GM10266 (cell line): ENCODE measurements around the gene P2RX7.

Experiments
- DNase-seq: peaks from one replicate; pipeline ENCODE4 v3.0.0; 2012; ENCODE audit errors: extremely low spot score
- TF ChIP-seq, protein P1 (sequence below): IDR thresholded peaks from 2 replicates; pipeline ENCODE4 v1.5.1; 2012; ENCODE audit warnings: mild to moderate bottlenecking, low read depth; ENCODE audit not compliant: control insufficient read depth, insufficient read depth; ENCODE audit errors: missing control alignments

P2RX7 gene

DNA sequence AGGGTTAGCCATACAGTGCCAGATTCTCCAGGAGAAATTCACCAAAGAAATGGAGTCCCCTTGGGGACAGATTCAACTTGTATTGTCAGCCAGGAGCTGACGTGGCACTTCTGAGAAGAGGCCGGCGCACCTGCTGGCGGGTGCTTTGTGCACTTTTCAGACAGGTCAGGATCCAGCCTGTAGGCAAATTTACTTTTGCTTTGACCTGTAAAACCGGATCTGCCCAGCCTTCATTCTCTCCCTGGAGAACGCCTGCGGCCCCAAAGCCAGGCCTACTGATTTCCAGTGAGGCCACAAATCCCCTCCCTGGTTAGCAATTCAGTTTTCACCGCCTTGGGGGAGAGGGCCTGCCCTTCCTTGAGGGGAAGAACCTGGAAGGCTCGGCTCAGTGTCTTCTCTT is 94.6 kb downstream of the P2RX7 start:
- TF ChIP-seq, protein P1, sequence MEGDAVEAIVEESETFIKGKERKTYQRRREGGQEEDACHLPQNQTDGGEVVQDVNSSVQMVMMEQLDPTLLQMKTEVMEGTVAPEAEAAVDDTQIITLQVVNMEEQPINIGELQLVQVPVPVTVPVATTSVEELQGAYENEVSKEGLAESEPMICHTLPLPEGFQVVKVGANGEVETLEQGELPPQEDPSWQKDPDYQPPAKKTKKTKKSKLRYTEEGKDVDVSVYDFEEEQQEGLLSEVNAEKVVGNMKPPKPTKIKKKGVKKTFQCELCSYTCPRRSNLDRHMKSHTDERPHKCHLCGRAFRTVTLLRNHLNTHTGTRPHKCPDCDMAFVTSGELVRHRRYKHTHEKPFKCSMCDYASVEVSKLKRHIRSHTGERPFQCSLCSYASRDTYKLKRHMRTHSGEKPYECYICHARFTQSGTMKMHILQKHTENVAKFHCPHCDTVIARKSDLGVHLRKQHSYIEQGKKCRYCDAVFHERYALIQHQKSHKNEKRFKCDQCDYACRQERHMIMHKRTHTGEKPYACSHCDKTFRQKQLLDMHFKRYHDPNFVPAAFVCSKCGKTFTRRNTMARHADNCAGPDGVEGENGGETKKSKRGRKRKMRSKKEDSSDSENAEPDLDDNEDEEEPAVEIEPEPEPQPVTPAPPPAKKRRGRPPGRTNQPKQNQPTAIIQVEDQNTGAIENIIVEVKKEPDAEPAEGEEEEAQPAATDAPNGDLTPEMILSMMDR, result no peak
- DNase-seq, result peak; percentile 74

- TF ChIP-seq, protein P1, result no peak
- no peak for DNase-seq
These were observed 96.4 kb downstream of the P2RX7 start for GRCh38 chr12:121228919-121229665.

- TF ChIP-seq, protein P1, result peak; percentile 75
- peak; percentile 80 for DNase-seq
These were observed 97.3 kb downstream of the P2RX7 start for GRCh38 chr12:121229826-121230537.

- TF ChIP-seq, protein P1, result no peak
- DNase-seq, result no peak
These were observed 97.8 kb downstream of the P2RX7 start for GRCh38 chr12:121230538-121230907.

DNA sequence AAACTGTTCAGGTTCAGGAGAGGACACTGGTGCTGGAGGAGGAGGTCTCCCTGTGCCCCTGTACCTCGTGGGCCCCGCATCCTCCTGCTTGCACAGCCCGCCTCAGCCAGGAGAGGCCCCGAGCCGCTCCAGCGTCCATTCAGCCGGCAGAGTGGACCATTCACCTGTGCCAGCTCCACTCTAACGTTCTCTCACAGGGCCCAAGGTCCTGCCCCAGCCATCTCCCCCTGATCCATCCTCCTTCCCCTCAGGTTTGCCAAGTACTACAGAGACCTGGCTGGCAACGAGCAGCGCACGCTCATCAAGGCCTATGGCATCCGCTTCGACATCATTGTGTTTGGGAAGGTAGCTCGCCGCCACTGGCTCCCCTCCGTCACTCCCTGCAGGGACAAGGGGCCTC is 99.5 kb downstream of the P2RX7 start:
- TF ChIP-seq, protein P1, result no peak
- no peak for DNase-seq

GRCh38 chr12:121232977-121233627 is 100.4 kb downstream of the P2RX7 start:
- DNase-seq, result no peak
- TF ChIP-seq, protein P1, result no peak

DNA sequence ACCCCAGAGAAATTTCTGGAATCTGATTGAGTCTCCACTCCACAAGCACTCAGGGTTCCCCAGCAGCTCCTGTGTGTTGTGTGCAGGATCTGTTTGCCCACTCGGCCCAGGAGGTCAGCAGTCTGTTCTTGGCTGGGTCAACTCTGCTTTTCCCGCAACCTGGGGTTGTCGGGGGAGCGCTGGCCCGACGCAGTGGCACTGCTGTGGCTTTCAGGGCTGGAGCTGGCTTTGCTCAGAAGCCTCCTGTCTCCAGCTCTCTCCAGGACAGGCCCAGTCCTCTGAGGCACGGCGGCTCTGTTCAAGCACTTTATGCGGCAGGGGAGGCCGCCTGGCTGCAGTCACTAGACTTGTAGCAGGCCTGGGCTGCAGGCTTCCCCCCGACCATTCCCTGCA is 100.9 kb downstream of the P2RX7 start:
- no peak for DNase-seq
- TF ChIP-seq, protein P1, result no peak
